ENCODE measurements around the gene BAX.

The BAX gene

DNA sequence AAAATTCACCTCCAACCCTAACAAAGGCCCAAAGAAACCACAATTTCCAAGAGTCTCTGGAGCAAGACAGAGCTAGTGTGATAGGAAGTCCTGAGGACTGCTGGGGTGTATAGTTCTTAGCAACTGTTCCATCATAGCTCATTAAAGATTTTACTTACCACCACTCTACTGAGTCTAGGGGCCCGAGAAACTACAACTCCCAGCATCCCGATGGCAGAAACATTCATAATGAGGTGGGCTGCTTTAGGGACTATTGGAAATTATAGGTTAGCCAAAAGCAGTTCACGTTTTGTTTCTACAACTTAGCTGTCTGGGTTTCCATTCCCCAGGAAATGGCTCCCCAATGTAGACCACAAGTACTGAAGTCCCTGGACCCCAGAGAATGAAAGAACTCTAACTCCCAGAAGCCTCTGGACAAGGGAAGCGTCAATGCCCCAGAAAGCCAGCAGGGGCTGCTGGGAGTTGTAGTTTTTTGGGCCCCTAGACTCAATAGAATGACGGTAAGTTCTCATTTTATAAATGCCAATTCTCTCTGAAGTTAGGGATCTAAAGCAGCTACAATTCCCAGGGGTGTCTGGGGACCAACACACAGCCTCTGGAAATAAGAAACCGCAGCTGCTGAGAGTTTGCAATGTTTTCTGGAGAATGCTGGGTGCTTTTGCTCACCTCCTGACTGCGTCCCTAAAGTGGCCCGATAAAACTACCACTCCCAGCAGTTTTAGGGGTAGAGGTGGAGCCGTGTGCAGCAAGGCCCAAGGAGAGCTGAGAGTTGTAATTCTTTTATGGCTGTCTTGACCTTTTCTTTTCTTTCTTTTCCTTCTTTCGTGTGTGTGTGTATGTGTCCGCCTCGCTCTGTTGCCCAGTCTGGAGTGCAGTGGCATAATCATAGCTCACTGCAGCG, 21.5 kb downstream of the BAX start:
- H3K4me3 ChIP-seq (replicated peaks; ENCODE audit: insufficient read depth, low read length) = no peak overlapping the region
- no peak for TF ChIP-seq POLR2AphosphoS5 (IDR thresholded peaks at IDR 0.05; ENCODE audit: low read depth)
- TF ChIP-seq, protein P1, sequence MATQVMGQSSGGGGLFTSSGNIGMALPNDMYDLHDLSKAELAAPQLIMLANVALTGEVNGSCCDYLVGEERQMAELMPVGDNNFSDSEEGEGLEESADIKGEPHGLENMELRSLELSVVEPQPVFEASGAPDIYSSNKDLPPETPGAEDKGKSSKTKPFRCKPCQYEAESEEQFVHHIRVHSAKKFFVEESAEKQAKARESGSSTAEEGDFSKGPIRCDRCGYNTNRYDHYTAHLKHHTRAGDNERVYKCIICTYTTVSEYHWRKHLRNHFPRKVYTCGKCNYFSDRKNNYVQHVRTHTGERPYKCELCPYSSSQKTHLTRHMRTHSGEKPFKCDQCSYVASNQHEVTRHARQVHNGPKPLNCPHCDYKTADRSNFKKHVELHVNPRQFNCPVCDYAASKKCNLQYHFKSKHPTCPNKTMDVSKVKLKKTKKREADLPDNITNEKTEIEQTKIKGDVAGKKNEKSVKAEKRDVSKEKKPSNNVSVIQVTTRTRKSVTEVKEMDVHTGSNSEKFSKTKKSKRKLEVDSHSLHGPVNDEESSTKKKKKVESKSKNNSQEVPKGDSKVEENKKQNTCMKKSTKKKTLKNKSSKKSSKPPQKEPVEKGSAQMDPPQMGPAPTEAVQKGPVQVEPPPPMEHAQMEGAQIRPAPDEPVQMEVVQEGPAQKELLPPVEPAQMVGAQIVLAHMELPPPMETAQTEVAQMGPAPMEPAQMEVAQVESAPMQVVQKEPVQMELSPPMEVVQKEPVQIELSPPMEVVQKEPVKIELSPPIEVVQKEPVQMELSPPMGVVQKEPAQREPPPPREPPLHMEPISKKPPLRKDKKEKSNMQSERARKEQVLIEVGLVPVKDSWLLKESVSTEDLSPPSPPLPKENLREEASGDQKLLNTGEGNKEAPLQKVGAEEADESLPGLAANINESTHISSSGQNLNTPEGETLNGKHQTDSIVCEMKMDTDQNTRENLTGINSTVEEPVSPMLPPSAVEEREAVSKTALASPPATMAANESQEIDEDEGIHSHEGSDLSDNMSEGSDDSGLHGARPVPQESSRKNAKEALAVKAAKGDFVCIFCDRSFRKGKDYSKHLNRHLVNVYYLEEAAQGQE (IDR thresholded peaks at IDR 0.05; ENCODE audit: insufficient replicate concordance, low read depth) = no peak
- no peak for TF ChIP-seq SPI1 (IDR thresholded peaks at IDR 0.05; ENCODE audit: borderline replicate concordance, low read depth)
- no peak for TF ChIP-seq GABPA (IDR thresholded peaks at IDR 0.05; ENCODE audit: low read depth)
- TF ChIP-seq, protein P2, sequence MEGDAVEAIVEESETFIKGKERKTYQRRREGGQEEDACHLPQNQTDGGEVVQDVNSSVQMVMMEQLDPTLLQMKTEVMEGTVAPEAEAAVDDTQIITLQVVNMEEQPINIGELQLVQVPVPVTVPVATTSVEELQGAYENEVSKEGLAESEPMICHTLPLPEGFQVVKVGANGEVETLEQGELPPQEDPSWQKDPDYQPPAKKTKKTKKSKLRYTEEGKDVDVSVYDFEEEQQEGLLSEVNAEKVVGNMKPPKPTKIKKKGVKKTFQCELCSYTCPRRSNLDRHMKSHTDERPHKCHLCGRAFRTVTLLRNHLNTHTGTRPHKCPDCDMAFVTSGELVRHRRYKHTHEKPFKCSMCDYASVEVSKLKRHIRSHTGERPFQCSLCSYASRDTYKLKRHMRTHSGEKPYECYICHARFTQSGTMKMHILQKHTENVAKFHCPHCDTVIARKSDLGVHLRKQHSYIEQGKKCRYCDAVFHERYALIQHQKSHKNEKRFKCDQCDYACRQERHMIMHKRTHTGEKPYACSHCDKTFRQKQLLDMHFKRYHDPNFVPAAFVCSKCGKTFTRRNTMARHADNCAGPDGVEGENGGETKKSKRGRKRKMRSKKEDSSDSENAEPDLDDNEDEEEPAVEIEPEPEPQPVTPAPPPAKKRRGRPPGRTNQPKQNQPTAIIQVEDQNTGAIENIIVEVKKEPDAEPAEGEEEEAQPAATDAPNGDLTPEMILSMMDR (IDR thresholded peaks at IDR 0.05; ENCODE audit: insufficient read depth, low read length) = no peak
- no peaks in the 10 kb centered on the region for H3K27me3 ChIP-seq (ENCODE audit: insufficient read depth, poor library complexity, severe bottlenecking)
- no peak overlapping the region for H3K27ac ChIP-seq (replicated peaks)
- no peak for DNase-seq (ENCODE audit: low read depth in 1 of 2, low spot score in 1 of 2)

DNA sequence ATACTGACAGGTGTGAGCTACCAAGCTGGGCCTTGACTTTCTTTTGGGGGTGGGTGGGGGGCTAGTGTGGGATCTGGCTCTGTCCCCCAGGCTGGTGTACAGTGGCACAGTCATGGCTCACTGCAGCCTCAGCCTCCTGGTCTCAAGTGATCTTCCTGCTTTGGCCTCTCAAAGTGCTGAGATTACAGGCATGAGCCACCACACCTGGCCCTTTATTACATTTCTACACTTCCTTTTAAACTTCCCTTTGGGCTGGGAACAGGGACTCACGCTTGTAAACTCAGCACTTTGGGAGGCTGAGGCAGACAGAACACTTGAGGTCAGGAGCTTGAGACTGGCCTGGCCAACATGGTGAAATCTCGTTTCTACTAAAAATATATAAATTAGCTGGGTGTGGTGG, 22.4 kb downstream of the BAX start:
- no peak for DNase-seq (ENCODE audit: low read depth in 1 of 2, low spot score in 1 of 2)
- Histone ChIP-seq H3K27ac (replicated peaks) (no peak overlapping the region), H3K27me3 (ENCODE audit: insufficient read depth, poor library complexity, severe bottlenecking) (no peaks in the 10 kb centered on the region), H3K4me3 (replicated peaks; ENCODE audit: insufficient read depth, low read length) (no peak overlapping the region)
- TF ChIP-seq GABPA (IDR thresholded peaks at IDR 0.05; ENCODE audit: low read depth) (no peak), SPI1 (IDR thresholded peaks at IDR 0.05; ENCODE audit: borderline replicate concordance, low read depth) (no peak), POLR2AphosphoS5 (IDR thresholded peaks at IDR 0.05; ENCODE audit: low read depth) (no peak)
- TF ChIP-seq, protein P1 (IDR thresholded peaks at IDR 0.05; ENCODE audit: insufficient replicate concordance, low read depth) = no peak
- TF ChIP-seq, protein P2 (IDR thresholded peaks at IDR 0.05; ENCODE audit: insufficient read depth, low read length) = no peak

DNA sequence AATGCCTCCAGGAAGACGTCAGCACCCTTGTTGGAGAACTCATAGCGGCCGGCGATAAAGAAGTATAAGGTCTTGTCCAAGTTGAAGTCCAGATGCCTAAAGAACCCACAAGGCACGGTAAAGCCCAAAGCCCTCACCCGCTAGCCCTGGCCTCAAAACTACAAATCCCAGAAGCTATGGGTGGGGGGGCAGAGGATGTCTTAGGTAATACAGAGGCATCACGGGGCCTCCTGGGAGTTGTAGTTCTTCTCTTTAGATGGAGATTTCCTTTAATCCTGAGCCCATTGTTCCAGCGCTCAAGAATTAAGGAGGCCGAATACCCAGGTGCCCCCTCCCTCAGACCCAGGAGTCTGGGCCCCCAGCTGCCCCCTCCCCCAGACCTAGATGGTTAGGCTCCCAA, 27.6 kb downstream of the BAX start:
- TF ChIP-seq SPI1 (IDR thresholded peaks at IDR 0.05; ENCODE audit: borderline replicate concordance, low read depth) (no peak), POLR2AphosphoS5 (IDR thresholded peaks at IDR 0.05; ENCODE audit: low read depth) (no peak), GABPA (IDR thresholded peaks at IDR 0.05; ENCODE audit: low read depth) (no peak)
- TF ChIP-seq, protein P2 (IDR thresholded peaks at IDR 0.05; ENCODE audit: insufficient read depth, low read length) = no peak
- TF ChIP-seq, protein P1 (IDR thresholded peaks at IDR 0.05; ENCODE audit: insufficient replicate concordance, low read depth) = no peak
- no peak for DNase-seq (ENCODE audit: low read depth in 1 of 2, low spot score in 1 of 2)
- no peak overlapping the region for H3K27ac ChIP-seq (replicated peaks)
- H3K4me3 ChIP-seq (replicated peaks; ENCODE audit: insufficient read depth, low read length) = no peak overlapping the region
- H3K27me3 ChIP-seq (ENCODE audit: insufficient read depth, poor library complexity, severe bottlenecking) = no peaks in the 10 kb centered on the region
